Activated T-cell treated with anti-CD3 and anti-CD28 coated beads, Interleukin-2, amount 50 U/mL, for 48 hours (primary cell): ENCODE results near the gene POTEG.
"Not testable (repeated sequence)": the region's sequence is repeated elsewhere in the genome, so short reads cannot be mapped to it uniquely, and the experiment has no call there.

Source experiments
- DNase-seq, 2 experiments: peaks; one replicate each; pipeline ENCODE4 v3.0.0-alpha.2; 2020

Gene POTEG

DNA sequence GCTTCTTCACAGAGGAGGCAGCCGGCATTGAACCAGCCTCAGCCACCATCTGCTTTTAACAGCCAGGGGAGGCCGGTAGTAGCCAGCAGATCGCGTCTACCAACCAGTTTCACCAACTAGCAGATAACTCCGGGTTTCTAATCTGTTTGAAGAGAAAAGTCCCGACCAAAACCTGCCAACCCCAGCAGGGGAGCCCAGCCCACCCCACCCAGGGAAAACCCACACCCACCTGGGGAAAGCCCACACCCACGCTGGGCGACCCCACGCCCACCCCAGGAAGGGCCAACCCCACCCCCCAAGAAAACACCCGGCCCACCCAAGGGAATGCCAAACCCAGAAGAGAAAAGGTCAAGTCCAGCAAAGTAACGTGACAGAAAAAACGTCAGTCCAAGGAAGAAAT lies at the start of gene POTEG:
TSS of gene POTEG (minus strand) at position 101 of the 400 bp plus-strand sequence. CDS start at position 49, 52 bp downstream.
- not testable (repeated sequence) for DNase-seq

DNA sequence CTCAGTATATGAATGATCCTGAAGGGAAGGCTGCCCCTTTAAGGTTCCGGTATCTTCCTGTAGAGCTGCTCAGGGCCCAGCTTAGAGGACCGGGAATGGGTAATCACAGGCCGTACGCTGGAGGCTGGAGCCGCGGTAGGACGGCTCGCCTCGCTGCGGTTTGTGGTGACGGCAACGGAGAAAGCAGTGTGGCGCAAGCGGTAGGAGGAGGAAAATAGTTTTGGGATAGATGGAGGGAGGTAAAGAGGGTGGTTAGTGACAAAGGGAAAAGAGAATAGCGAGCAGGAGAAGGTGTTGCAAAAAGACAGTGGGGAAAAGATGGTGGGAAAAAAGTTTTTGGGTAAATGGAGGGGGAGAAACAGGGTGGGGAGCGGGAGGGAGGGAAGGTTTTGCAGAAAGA lies 48.0 kb upstream of the POTEG start:
- DNase-seq: not testable (repeated sequence)

DNA sequence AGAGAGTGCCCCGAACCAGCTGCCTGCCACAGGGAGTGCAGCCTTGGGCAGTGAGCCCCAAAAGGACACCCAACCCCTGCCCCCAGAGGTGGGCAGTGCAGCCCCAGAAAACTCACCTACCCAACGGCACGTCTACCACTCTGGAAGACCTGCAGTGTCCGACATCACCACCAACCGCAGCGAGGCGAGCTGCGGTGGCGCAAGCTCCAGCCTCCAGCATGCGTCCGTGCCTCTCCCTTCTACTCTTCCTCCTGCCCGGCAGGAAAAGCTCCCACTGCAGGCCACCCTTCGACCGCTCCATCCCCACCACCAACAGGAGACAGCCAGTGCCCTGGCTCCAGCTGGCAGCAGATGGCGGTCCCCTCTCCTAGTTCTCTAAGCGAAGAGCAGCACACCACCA lies 47.3 kb upstream of the POTEG start:
- DNase-seq: not testable (repeated sequence)

DNA sequence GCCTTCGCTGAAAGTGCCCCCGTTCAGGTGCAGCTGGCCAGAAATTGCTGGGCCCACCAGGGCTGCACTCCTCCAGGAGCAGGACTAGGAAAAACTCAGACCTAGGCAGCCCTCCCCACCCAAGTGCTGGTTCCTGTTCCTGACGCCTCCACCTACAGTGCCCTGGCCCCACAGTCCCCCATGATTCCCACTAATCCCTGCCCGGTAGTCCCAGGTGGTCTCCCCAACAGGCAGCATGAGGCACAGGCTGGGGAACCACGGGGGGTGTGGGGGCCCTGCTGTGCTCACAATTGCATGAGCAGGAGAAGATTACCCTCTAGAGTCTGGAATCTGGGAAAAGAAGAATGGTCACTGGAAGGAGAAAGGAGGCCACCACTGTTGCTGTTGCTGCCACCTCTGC lies 46.4 kb upstream of the POTEG start:
- not testable (repeated sequence) for DNase-seq

DNA sequence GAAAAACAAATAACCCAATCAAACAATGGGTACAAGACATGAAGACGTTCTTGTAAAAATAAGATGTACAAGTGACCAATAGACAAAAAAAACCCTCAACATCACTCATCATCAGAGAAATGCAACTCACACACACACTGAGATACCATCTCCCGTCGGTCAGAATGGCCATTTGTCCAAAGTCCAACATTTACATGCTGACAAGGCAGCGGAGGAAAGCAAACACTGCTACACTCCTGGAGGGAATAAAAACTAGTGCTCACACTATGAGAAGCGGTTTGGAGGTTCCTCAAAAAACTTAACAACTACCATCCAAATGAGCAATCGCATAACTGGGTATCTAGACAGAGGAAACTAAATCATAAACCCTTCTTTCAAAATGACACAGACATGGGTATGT lies 11.6 kb upstream of the POTEG start:
- DNase-seq: not testable (repeated sequence)

DNA sequence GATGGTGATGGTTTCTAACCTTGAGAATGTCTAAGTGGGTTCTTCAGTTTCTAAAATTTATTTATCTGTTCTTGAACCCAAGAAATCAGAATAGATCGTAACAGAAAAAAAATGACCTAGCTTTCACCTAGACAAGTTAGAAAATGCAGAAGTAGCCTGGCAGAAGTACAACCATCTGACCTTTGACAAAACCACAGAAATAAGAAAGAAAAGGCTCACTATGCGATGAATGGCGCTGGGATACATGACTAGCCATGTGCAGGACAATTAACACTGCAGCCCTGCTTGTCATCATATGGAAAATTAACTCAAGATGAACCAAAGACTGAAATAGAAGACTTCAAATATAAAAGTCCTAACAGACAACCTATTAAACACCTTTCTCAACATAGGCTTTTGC lies 5.7 kb upstream of the POTEG start:
- DNase-seq: not testable (repeated sequence)

DNA sequence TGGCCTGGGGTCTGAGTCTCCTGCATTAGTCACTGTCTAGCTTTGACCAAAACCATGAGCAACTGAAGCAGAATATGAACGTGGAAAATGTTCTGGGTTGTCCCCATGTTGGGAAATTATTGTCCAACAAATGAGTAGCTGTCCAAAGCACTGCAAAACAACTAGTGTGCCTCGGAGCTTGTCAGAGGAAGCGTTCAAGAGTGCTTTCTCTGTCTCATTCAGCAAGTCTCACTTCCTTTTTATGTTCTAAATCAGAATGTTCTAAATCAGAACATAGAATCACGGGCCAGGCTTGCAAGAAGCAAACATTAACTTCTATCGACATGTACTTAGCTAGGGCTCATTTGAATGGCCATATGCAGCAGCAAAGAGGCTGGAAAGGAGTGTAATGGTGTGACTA lies 5.1 kb upstream of the POTEG start:
- not testable (repeated sequence) for DNase-seq

DNA sequence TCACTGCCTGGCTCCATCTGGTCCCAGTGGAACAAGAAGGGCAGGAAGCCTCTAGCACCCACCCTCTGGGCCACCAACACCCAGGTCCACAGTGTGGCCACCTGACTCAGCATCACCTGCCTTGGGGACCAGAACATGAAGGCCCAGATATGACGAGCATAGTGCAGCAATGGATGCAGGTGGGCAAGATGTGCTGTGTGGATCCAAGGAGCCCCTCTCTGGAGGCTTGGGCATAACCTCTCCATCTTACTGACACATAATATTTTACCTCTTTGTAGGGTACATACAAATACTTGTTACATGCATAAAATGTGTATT lies 2.9 kb upstream of the POTEG start:
- not testable (repeated sequence) for DNase-seq

DNA sequence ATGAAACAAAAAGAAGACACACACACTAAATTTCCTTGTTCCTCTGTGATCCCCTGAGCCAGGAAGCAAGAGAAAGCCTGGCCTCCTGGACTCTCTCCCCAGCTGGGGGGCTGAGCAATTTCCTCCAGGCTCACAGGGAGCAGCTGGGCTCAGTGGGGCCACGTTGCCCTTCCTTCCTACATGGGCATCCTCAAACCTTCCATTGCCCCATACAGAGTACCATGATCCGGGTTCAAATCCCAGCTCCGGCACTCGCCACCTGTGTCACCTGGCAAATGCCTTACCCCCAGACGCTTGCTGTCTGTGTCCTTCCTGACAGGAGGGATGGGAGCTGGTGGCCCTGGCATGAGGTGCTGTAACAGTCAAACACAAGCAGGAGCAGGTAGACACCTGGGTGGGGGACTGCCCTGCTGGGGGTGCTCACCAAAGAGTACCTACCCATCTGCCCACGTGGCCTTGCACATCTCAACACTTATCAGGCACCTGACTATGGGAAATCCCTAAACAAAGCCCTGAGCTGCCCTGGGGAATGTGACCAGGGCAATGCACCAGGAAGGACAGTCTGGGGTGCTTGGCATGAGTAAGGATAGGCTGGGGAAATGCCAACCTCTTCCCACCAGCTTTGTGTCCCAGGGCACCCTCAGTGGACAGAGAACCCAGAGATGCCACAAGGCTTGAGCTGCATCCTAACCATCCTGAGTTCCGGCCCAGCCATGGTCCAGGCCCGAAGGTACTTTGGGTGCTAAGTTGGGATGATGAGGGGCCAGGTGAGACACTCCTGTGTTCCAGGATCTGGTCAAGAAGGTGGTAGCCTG lies 2.4 kb upstream of the POTEG start:
- not testable (repeated sequence) for DNase-seq

DNA sequence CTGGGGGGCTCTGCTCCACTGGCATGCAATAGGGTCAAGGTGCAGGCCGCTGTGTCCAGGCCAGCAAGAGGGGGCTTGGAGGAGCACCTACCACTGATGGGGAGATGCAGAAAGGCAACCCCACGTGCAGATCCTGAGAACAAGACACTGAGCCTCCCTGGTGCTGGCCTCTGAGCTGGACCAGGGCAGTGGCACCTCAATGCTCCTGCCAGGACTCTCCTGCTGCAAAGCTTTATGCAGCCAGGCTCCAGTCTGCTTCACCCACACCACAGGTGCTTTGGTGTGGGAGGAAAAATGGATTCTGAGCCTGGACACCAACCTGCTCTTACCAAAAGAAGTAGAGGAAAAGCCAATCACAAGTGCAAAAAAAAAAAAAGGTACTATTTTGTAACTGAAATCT lies 1.7 kb upstream of the POTEG start:
- not testable (repeated sequence) for DNase-seq

DNA sequence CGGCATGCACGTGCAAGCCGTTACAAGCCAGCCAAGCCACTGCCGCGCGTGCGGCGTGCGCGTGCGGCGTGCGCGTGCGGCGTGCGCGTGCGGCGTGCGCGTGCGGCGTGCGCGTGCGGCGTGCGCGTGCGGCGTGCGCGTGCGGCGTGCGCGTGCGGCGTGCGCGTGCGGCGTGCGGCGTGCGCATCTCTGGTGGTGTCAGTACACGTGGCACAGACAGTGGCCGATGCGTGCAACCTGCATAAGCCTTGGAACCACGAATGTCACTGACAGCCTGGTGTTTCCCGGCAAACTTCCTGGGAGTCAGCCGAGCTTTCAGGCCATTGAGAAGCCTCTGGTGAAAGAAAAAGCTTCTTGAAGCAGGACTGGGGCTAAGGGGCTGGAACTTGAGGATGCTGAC lies 750 bp upstream of the POTEG start:
- DNase-seq: not testable (repeated sequence)

DNA sequence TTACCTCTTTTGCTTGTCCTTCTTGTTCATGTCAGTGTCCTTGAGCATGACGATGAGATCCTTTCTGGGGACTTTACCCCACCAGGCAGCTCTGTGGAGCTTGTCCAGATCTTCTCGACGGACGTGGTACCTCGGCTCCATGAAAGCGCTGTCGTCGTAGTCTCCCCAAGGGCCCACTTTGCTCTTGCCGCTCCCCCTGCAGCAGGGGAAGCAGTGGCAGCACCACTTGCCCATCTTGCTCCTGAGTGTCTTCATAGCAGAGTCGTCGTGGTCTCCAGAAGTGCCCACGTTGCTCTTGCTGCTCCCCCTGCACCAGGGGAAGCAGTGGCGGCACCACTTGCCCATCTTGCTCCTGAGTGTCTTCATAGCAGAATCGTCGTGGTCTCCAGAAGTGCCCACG lies 376 bp downstream of the POTEG start:
- DNase-seq: not testable (repeated sequence)

DNA sequence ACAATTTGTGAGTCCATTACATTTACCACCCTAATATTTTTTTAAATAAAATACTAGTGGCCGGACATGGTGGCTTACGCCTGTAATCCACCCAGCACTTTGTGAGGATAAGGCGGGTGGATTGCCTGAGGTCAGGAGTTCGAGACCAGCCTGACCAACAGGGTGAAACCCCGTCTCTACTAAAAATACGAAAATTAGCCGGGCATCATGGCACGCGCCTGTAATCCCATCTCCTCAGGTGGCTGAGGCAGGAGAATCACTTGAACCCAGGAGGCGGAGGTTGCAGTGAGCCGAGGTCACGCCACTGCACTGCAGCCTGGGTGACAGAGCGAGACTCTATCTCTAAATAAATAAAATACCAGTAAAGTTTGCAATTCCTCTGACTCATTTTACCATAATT lies 25.6 kb downstream of the POTEG start:
- not testable (repeated sequence) for DNase-seq

DNA sequence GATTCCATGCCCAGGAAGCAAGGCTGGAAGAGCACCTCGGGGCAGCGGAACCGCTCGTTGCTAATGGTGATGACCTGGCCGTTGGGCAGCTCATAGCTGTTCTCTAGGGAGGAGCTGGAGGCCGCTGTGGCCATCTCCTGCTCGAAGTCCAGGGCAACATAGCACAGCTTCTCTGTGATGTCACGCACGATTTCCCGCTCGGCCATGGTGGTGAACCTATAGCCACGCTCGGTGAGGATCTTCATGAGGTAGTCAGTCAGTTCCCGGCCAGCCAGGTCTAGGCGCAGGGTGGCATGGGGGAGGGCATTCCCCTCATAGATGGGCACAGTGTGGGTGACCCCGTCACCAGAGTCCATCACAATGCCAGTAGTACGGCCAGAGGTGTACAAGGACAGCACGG lies 32.0 kb downstream of the POTEG start:
- DNase-seq: not testable (repeated sequence)

DNA sequence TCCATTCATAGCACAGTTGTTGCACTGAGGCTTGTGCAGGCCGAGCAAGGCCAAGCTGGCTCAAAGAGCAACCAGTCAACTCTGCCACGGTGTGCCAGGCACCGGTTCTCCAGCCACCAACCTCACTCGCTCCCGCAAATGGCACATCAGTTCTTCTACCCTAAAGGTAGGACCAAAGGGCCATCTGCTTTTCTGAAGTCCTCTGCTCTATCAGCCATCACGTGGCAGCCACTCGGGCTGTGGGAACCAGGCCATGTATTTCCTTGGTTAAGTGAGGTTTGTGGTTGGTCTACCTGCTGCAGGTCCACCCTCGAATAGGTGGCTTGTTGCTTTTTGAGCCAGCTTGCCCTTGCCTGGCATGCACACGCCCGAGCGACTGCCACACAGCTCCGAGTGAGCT lies 39.4 kb downstream of the POTEG start:
- not testable (repeated sequence) for DNase-seq

DNA sequence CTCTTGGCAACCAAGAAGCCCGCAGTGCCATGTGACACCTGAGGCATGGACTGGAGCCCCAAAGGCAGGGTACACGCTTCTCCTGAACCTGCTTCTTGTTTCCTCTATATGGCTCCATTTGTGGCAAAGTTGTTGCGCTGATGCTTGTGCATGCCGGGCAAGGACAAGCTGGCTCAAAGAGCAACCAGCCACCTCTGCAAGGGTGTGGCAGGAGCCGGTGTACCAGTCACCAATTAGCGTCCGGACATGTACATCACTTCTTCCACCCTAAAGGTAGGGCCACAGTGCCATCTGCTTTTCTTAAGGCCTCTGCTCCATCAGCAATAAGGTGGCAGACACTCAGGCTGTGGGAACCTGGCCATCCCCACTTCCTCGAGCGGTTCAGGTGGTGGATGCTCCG lies 43.9 kb downstream of the POTEG start:
- DNase-seq: not testable (repeated sequence)

DNA sequence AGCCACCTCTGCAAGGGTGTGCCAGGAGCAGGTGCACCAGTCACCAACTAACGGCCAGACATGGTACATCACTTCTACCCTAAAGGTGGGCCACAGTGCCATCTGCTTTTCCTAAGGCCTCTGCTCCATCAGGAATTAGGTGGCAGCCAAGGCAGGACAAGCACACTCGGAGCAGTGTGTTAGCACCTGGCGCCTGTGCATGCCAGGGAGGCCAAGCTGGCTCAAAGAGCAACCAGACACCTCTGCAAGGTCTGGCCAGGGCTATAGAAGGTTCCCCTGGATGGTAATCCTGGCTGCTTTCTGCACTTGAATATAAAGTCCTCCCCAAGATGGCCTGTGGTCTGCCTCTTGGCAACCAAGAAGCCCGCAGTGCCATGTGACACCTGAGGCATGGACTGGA lies 45.4 kb downstream of the POTEG start:
- DNase-seq: not testable (repeated sequence)

DNA sequence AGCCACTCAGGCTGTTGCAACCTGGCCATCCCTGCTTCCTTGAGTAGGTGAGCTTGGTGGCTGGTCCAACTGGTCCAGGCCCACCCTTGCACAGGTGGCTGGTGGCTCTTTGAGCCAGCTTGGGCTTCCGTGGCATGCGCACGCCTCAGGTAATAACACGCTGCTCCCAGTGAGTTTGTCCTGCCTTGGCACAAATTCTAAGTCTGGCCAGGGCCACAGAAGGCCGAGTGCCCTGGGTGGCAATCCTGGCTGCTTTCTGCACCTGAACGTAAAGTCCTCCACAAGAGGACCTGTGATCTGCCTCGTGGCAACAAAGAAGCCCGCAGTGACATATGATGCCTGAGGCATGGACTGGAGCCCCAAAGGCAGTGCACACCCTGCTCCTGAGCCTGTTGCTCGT lies 47.1 kb downstream of the POTEG start:
- not testable (repeated sequence) for DNase-seq

DNA sequence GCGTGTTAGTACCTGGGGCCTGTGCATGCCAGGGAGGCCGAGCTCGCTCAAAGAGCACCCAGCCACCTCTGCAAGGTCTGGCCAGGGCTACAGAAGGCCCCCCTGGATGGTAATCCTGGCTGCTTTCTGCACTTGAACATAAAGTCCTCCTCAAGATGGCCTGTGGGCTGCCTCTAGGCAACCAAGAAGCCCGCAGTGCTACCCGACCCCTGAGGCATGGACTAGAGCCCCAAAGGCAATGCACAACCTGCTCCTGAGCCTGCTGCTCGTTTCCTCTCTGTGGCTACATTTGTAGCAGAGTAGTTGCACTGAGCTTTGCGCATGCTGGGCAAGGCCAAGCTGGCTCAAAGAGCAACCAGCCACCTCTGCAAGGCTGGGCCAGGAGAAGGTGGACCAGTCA lies 47.8 kb downstream of the POTEG start:
- not testable (repeated sequence) for DNase-seq

DNA sequence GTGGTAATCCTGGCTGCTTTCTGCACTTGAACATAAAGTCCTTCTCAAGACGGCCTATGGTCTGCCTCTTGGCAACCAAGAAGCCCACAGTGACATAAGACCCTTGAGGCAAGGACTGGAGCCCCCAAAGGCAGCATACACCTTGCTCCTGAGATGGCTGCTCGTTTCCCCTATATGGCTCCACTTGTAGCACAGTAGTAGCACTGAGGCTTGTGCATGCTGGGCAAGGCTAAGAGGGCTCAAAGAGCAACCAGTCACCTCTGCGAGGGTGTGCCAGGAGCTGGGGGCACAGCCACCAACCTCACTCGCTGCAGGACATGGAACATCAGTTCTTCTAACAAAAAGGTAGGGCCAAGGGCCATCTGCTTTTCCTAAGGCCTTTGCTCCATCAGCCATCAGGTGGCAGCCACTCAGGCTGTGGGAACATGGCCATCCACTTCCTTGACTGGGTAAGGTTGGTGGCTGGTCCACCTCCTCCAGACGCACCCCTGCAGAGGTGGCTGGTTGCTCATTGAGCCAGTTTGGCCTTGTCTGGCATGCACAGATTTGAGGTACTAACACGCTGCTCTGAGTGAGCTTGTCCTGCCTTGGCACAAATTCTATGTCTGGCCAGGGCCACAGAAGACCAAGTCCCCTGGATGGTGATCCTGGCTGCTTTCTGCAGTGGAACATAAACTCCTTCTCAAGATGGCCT lies 49.9 kb downstream of the POTEG start:
- DNase-seq: not testable (repeated sequence)

DNA sequence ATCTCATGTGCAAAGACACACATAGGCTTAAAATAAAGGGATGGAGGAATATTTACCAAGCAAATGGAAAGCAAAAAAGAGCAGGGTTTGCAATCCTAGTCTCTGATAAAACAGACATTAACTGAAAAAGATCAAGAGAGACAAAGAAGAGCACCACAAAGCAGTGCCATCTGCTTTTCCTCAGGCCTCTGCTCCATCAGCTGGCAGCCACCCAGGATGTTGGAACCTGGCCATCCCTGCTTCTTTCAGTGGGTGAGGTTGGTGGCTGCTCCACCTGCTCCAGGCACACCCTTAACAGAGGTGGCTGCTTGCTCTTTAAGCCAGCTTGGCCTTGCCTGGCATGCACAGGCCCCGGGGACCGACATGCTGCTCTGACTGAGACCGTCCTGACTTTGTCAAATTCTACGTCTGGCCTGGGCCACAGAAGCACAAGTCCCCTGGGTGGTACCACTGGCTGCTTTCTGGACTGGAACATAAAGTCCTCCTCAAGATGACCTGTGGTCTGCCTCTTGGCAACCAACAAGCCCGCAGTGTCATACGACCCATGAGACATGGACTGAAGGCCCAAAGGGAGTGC lies 51.0 kb downstream of the POTEG start:
- DNase-seq: not testable (repeated sequence)

DNA sequence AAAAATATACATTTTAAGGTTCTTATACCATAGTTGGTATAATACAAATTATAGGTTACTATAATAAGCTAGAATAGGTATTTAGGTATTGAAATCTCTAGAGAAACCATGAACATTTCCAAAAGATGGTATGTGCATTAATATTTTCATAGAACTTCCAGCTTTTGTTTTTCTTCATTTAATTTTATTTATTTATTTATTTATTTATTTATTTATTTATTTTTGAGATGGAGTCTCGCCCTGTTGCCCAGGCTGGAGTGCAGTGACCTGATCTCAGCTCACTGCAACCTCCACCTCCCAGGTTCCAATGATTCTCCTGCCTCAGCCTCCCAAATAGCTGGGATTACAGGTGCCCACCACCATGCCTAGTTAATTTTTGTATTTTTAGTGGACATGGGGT lies 54.0 kb downstream of the POTEG start:
- DNase-seq: not testable (repeated sequence)

DNA sequence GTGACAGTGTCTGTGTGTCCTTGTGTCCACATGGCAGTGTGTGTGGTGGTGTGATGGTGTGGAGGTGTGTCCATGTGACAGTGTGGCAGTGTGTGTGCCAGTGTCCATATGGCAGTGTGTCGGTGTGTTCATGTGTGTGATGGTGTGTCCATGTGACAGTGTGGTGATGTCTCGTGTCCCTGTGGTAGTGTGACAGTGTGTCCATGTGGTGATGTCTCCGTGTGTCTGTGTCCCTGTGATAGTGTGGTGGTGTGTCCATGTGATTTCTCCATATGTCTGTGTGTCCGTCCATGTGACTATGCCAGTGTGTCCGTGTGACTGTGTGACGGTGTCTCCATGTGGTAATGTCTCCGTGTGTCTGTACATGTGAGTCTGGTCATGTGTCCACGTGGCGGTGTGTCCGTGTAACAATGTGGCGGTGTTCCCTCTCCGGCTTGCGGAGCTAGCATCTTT lies 59.7 kb downstream of the POTEG start:
- DNase-seq: not testable (repeated sequence)
